Superior temporal gyrus (tissue), 1 donor: ENCODE data around the gene TVP23C.
A peak's percentile ranks its signal among the peaks of the same experiment; 100 is the strongest.
"Not testable (repeated sequence)": the region's sequence is repeated elsewhere in the genome, so short reads cannot be mapped to it uniquely, and the experiment has no call there.

Source experiments
- DNase-seq: peaks from one replicate; pipeline ENCODE4 v3.0.0-alpha.2; 2016; ENCODE audit errors: extremely low spot score

Gene TVP23C

GRCh38 chr17:15563375-15563857 is at the start of gene TVP23C:
TVP23C (minus strand) TSS chr17:15563483; CDS start chr17:15563448, 35 bp downstream.
- DNase-seq = peak; percentile 54

DNA sequence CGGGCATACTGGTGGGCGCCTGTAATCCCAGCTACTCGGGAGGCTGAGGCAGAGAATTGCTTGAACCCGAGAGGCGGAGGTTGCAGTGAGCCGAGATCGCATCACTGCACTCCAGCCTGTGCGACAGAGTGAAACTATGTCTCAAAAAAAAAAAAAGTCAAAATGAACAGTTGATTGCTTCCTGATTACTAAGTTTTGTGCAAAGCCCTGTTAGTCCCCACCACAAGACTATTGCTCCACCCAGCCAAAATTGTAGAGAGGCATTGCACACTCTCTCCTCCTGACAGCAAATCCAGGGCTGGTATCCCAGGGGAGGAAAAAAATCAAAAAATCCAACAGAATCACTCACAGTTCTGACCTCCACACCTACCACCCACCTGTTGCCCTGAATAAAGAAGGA is 29.7 kb upstream of the TVP23C start:
- not testable (repeated sequence) for DNase-seq

- DNase-seq = not testable (repeated sequence)
Observed at GRCh38 chr17:15591986-15592385, 28.7 kb upstream of the TVP23C start.

DNA sequence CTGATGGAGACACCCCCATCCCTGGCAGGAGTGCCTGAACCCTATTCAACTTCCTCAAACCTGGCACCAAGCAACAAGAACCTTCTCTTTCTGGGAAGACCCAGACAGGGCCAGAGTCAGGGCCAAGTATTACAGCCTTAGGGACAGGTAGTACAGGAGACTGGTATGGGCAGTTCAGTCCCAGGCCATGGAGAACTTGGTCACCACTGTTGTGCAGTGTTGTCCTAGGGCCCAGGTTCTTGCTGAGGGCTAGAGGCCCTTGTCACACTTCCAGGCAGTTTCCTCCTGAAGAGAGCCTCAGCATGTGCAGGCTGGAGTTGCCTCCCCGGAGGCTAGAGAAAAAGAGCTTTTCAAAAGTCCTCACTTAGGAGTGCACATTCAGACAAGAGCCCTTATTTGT is 27.6 kb upstream of the TVP23C start:
- DNase-seq = not testable (repeated sequence)

DNA sequence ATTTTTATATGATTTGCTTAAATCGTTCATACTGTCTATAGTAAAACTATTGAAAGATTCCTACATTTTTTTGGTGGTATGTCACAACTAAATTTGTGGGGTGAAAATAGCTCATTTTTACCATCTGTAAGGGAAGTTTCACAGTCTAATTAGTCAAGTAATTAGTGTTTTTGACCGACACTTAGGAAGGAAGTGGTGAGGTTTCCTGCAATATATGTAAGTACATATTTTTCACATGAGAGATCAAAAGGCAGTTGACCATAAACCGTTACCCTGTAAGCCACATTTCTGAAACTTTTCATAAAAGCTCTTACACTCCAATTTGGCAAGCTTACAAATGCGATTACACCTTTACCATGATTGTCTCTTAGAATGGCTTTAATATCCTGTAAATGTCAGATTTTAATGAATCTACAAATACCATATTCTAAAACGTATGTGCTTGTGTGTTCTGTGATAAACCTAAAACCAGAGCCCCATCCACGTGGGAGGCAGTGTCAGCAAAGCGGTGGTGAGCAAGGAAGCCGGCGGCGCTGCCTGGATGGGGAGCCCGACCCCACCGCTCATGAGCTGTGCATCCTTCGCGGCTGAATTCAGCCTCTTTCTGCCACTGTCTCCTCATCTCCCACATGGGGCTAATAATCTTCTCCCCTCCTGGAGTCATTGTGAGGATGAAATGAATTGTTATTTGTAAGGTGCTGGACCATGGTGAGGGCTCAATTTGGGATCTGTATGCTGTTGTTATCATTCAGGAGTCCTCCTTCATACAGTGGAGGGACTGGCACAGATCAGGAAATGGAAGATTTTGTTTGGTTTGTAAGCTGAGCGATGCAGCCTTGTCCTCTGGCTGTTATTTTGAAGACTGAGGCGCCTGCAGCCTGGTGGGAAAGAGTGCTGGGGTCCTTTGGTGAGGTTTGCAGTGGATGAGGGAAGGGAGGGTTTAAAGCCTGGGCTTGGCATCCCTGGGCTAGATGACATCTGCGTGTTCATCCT is 26.6 kb upstream of the TVP23C start:
- DNase-seq = not testable (repeated sequence)

DNA sequence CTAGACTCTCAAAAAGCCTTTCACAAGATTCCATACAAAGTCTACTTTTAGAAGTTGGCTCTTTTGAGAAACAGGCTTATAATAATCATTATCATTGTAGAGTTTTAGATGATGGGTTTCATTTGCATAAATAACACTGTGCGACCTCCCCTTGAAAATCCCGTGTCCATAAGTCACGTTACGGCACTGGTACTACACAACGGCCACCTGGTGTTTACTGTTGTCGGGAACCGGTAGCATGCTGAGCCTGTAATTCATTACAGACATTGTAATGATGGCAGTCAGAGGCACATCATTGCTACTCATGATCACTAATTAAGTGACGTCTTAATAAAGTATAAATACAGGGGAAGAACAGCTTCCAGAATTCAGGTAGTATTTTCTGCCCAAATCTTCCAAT is 24.7 kb upstream of the TVP23C start:
- not testable (repeated sequence) for DNase-seq

DNA sequence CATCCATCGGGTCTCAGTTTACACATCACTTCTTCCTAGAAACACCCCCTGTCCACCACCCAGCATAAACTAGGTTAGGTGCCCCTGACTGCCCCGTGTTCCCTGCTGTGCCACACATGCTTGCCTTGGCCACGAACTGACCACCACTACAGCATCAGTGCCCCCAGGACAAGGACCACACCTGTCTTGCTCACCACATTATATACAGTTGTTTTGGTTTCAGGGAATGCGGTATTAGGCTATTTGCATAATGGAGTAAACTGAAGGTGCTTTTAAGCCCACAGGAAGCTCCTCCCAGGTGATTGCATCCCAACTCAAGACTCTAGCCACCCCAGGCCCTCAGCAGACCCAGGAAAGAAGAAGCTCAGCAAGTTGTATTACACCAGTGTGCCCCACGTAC is 20.0 kb upstream of the TVP23C start:
- not testable (repeated sequence) for DNase-seq

DNA sequence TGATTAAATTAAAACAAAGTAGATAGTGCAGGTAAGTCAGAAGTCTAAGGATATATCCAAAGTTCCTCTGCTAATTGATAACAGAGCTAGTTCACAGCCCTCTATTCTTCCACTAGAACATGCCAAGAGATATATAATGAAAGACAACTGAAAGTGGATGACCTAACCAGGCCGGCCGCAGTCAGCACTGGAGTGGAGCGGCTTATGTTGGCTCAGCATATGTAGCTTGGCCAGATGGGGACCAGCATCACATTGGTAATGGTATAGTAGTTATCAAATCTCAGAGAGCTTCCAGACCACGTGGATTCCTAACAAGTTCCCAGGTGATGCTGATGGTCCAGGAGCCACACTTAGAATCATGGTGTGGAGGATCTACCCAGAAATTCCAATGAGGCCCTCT is 18.2 kb upstream of the TVP23C start:
- not testable (repeated sequence) for DNase-seq

- DNase-seq = not testable (repeated sequence)
Observed at GRCh38 chr17:15576848-15577247, 13.6 kb upstream of the TVP23C start.

GRCh38 chr17:15574660-15575059 is 11.4 kb upstream of the TVP23C start:
- DNase-seq = not testable (repeated sequence)

- DNase-seq = not testable (repeated sequence)
Observed at GRCh38 chr17:15573870-15574269, 10.6 kb upstream of the TVP23C start.

DNA sequence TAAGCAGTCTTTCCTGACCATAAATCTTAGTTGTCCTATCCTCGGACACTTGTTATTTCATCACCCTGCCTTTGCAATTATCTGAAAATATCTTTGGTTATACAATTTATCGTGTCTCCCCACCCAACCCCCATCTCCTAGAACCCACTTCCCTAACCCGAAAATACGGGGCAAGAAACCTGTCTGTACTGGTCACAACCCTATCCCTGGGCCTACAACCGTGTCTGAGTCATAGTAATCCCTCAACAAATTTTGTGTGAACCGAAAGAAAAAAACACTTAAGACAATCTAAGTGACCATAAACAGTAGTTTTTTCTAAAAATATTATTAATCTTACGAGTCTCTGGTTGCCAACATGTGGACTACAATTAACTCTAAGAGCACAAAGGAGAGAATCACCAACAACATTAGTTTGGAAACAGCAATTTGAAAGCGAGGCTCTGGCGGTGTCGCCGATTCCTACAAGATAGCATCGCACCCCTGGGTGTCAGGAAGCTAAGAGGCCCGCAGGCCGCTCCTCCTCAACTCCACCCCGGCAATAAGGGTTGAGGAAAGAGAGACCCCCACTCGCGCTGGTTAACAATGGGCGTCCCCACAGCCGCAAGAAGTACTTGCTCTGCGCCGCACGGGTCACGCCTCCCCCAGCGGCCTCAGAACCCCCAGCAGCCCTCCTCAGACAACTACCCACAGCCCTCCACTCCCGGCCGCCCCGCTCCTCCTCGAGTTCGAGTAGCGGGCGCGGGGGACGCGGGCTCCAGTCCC is 489 bp downstream of the TVP23C start:
- not testable (repeated sequence) for DNase-seq

- DNase-seq = not testable (repeated sequence)
Observed at GRCh38 chr17:15561439-15561838, 1.8 kb downstream of the TVP23C start.

- DNase-seq = not testable (repeated sequence)
Observed at GRCh38 chr17:15558403-15559105, 4.7 kb downstream of the TVP23C start.

- not testable (repeated sequence) for DNase-seq
Observed at GRCh38 chr17:15557334-15557832, 5.9 kb downstream of the TVP23C start.

DNA sequence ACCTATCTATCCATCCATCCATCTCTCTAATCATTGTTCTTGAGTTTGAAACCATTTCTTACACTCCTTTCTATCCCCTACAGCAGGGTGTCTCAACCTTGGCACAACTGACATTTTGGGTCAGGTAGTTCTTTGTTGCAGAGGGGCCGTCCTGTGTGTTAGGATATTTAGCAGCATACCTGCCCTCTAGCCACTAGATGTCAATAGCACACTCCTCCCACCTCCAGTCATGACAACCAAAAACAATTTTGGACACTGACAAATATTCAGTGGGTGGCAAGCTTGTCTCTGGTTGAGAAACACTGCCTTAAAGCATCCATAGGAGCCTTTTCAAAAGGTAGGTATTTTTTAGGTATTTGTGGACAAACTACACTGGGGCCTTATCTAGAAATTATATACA is 10.4 kb downstream of the TVP23C start:
- not testable (repeated sequence) for DNase-seq

- DNase-seq = not testable (repeated sequence)
Observed at GRCh38 chr17:15549552-15549951, 13.7 kb downstream of the TVP23C start.

DNA sequence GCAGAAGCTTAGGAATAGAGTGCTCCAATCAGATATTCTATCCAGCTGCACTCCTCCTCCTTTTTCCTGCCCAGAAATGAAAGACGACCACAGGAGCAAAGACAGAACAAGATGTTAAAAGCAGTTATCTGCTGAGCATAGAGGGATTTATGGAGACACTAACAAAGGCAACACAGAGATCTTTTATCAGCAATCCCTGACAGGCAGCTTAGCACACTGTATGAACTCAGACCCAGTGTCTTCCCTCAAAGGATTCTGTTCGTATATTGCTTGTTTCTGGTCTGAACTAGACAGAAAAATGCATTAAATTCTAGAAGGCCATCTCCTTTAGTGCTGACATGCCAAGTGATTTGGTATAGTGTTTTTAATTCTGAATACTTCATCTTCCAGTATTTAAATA is 16.7 kb downstream of the TVP23C start:
- DNase-seq = not testable (repeated sequence)

GRCh38 chr17:15540371-15541219 is 22.7 kb downstream of the TVP23C start:
- DNase-seq = not testable (repeated sequence)

DNA sequence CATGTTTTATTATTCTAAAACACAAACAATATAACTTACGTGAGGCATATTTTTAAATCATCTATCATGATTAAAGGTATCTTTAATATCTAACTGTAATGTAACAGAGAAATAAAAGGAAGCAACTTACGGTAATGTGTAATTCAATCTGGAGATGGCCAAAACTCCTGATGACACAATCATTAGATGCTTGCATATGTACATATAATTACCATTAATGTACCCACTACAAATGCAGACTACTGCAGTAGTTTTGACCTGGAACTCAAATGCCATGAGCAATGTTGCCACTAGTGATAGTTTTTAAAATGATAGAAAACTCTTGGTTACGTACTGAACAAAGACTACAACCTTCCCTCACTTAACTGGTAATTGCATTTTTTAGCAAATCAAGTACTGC is 30.2 kb downstream of the TVP23C start:
- DNase-seq = not testable (repeated sequence)
